H1 (cell line): ENCODE data around the gene ATP11A. TPM values are rescaled to one million over a fixed set of nuclear protein-coding genes. Genes with fewer than 3 reads are reported as not detected.

Experiments
- ASH2L ChIP-seq: fragments of 200-600, 300-600 bp; sonication (generic); IDR thresholded peaks from one replicate; pipeline ENCODE4 v1.7.1; 2017; ENCODE audit warnings: low read length
- CEBPB ChIP-seq: IDR thresholded peaks from 2 replicates; pipeline ENCODE4 v1.6.1; 2012; ENCODE audit warnings: low read depth, low read length
- EZH2 ChIP-seq: fragments of 200-600 bp; sonication (generic); IDR thresholded peaks from 2 replicates; pipeline ENCODE4 v1.7.1; 2012; ENCODE audit warnings: low read depth, mild to moderate bottlenecking, moderate library complexity, low read length, inconsistent platforms; ENCODE audit not compliant: severe bottlenecking
- HDAC2 ChIP-seq, 2 experiments: fragments of 300-600 bp in 1 of 2; sonication (generic) in 1 of 2; IDR thresholded peaks; 2 replicates each; pipeline ENCODE4 v1.6.1; 2011 to 2012; ENCODE audit warnings: low read depth in 2 of 2, low read length in 2 of 2, mild to moderate bottlenecking in 2 of 2, moderate library complexity in 2 of 2, borderline replicate concordance in 1 of 2, inconsistent platforms in 1 of 2
- HDAC6 ChIP-seq: IDR thresholded peaks from one replicate; pipeline ENCODE4 v1.7.1; 2012; ENCODE audit warnings: low read depth, mild to moderate bottlenecking, inconsistent platforms, low read length, moderate library complexity
- PHF8 ChIP-seq: fragments of 200-600 bp; sonication (generic); conservative IDR thresholded peaks from 2 replicates; pipeline ENCODE4 v1.7.1; 2012; ENCODE audit warnings: low read depth, mild to moderate bottlenecking, inconsistent platforms, low read length, moderate library complexity
- POU5F1 ChIP-seq: IDR thresholded peaks from 2 replicates; pipeline ENCODE4 v1.6.1; 2011; ENCODE audit warnings: low read depth, mild to moderate bottlenecking, low read length, moderate library complexity
- RAD21 ChIP-seq, 2 experiments: IDR thresholded peaks in 1 of 2; conservative IDR thresholded peaks in 1 of 2; 2 replicates each; pipeline ENCODE4 v1.6.1; 2011; ENCODE audit warnings: low read depth in 2 of 2, low read length in 2 of 2, improper control_type of control experiment in 1 of 2, inconsistent platforms in 1 of 2, mild to moderate bottlenecking in 1 of 2, moderate library complexity in 1 of 2
- SIX5 ChIP-seq: IDR thresholded peaks from 2 replicates; pipeline ENCODE4 v1.6.1; 2011; ENCODE audit warnings: mild to moderate bottlenecking, low read depth, low read length
- SP4 ChIP-seq: IDR thresholded peaks from 2 replicates; pipeline ENCODE4 v1.6.1; 2012; ENCODE audit warnings: low read length, inconsistent platforms
- TCF12 ChIP-seq: IDR thresholded peaks from 2 replicates; pipeline ENCODE4 v1.6.1; 2011; ENCODE audit warnings: low read depth, mild to moderate bottlenecking, low read length
- polyA plus RNA-seq, 7 experiments: library from polyadenylated mRNA; depleted of rRNA in 3 of 7; stranded (reverse) in 5 of 7; unstranded in 2 of 7; fragments of >200 nt in 5 of 7; fragments of 200-250 nt in 2 of 7; gene quantifications; 1 replicate in 5 of 7; 2 replicates in 1 of 7; 4 replicates in 1 of 7; pipeline versions ENCODE4 v1.2.1 to v1.2.3, GENCODE V29; 2011 to 2013; ENCODE audit warnings: missing spikeins in 2 of 7, mixed read lengths in 2 of 7
- total RNA-seq: library from RNA; stranded (reverse); fragmentation: NEBNext Ultra II Directional; extraction: Animal tissue kit (Norgen Biotek cat#: 25700); gene quantifications from 2 replicates; pipeline ENCODE4 v1.2.1, GENCODE V29; 2021
- TF ChIP-seq, protein P1 (sequence below): fragments of 300-600 bp; sonication (generic); IDR thresholded peaks from 2 replicates; pipeline ENCODE4 v1.7.1; 2012; ENCODE audit warnings: low read length, moderate library complexity, mild to moderate bottlenecking, inconsistent platforms; ENCODE audit not compliant: insufficient replicate concordance

ATP11A gene
- total and polyA plus RNA-seq, 2 of the 8 experiments (the other 6 are each of a cell fraction or from before 2014, with no cell fraction given) = 28.8 to 72.9 TPM

- TF ChIP-seq, protein P1, sequence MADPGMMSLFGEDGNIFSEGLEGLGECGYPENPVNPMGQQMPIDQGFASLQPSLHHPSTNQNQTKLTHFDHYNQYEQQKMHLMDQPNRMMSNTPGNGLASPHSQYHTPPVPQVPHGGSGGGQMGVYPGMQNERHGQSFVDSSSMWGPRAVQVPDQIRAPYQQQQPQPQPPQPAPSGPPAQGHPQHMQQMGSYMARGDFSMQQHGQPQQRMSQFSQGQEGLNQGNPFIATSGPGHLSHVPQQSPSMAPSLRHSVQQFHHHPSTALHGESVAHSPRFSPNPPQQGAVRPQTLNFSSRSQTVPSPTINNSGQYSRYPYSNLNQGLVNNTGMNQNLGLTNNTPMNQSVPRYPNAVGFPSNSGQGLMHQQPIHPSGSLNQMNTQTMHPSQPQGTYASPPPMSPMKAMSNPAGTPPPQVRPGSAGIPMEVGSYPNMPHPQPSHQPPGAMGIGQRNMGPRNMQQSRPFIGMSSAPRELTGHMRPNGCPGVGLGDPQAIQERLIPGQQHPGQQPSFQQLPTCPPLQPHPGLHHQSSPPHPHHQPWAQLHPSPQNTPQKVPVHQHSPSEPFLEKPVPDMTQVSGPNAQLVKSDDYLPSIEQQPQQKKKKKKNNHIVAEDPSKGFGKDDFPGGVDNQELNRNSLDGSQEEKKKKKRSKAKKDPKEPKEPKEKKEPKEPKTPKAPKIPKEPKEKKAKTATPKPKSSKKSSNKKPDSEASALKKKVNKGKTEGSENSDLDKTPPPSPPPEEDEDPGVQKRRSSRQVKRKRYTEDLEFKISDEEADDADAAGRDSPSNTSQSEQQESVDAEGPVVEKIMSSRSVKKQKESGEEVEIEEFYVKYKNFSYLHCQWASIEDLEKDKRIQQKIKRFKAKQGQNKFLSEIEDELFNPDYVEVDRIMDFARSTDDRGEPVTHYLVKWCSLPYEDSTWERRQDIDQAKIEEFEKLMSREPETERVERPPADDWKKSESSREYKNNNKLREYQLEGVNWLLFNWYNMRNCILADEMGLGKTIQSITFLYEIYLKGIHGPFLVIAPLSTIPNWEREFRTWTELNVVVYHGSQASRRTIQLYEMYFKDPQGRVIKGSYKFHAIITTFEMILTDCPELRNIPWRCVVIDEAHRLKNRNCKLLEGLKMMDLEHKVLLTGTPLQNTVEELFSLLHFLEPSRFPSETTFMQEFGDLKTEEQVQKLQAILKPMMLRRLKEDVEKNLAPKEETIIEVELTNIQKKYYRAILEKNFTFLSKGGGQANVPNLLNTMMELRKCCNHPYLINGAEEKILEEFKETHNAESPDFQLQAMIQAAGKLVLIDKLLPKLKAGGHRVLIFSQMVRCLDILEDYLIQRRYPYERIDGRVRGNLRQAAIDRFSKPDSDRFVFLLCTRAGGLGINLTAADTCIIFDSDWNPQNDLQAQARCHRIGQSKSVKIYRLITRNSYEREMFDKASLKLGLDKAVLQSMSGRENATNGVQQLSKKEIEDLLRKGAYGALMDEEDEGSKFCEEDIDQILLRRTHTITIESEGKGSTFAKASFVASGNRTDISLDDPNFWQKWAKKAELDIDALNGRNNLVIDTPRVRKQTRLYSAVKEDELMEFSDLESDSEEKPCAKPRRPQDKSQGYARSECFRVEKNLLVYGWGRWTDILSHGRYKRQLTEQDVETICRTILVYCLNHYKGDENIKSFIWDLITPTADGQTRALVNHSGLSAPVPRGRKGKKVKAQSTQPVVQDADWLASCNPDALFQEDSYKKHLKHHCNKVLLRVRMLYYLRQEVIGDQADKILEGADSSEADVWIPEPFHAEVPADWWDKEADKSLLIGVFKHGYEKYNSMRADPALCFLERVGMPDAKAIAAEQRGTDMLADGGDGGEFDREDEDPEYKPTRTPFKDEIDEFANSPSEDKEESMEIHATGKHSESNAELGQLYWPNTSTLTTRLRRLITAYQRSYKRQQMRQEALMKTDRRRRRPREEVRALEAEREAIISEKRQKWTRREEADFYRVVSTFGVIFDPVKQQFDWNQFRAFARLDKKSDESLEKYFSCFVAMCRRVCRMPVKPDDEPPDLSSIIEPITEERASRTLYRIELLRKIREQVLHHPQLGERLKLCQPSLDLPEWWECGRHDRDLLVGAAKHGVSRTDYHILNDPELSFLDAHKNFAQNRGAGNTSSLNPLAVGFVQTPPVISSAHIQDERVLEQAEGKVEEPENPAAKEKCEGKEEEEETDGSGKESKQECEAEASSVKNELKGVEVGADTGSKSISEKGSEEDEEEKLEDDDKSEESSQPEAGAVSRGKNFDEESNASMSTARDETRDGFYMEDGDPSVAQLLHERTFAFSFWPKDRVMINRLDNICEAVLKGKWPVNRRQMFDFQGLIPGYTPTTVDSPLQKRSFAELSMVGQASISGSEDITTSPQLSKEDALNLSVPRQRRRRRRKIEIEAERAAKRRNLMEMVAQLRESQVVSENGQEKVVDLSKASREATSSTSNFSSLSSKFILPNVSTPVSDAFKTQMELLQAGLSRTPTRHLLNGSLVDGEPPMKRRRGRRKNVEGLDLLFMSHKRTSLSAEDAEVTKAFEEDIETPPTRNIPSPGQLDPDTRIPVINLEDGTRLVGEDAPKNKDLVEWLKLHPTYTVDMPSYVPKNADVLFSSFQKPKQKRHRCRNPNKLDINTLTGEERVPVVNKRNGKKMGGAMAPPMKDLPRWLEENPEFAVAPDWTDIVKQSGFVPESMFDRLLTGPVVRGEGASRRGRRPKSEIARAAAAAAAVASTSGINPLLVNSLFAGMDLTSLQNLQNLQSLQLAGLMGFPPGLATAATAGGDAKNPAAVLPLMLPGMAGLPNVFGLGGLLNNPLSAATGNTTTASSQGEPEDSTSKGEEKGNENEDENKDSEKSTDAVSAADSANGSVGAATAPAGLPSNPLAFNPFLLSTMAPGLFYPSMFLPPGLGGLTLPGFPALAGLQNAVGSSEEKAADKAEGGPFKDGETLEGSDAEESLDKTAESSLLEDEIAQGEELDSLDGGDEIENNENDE = no peak
- TF ChIP-seq SP4 (no peak), HDAC2 (IDR thresholded peaks at IDR 0.05; ENCODE audit: borderline replicate concordance in 1 of 2, low read depth in 2 of 2, low read length in 2 of 2) (no peak), RAD21 (IDR thresholded peaks at IDR 0.05 in 1 of 2, conservative IDR thresholded peaks at IDR 0.05 in 1 of 2; ENCODE audit: low read depth in 2 of 2, low read length in 2 of 2) (no peak), CEBPB (no peak), HDAC6 (no peak), PHF8 (no peak), TCF12 (no peak), EZH2 (no peak), POU5F1 (no peak), SIX5 (no peak), ASH2L (no peak)
Measured at GRCh38 chr13:112720814-112721197, 31.0 kb downstream of the ATP11A start (continued).
